SH-SY5Y (cell line): ENCODE measurements around the gene SCARB1.

Source experiments
- GATA2 ChIP-seq: IDR thresholded peaks from 2 replicates; pipeline ENCODE4 v1.6.1; 2011; ENCODE audit warnings: mild to moderate bottlenecking, low read depth, low read length
- GATA3 ChIP-seq: IDR thresholded peaks from 2 replicates; pipeline ENCODE4 v1.6.1; 2011; ENCODE audit warnings: low read depth, mild to moderate bottlenecking, low read length, moderate library complexity

The SCARB1 gene

GRCh38 chr12:124756760-124757159 is 106.9 kb downstream of the SCARB1 start:
- no peak for TF ChIP-seq GATA3
- no peak for TF ChIP-seq GATA2

DNA sequence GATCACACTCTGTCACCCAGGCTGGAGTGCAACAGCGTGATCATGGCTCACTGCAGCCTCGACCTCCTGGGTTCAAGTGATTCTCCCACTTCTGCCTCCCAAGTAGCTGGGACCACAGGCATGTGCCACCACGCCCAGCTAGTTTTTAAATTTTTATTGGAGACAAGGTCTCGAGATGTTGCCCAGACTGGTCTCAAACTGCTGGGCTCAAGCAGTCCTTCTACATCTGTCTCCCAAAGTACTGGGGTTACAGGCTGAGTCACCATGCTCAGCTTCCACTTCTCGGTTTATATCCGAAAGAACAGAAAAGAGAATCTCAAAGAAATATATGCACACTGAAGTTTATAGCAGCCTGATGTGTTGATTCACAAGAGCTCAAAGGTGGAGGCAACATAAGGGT is 107.5 kb downstream of the SCARB1 start:
- TF ChIP-seq GATA3: no peak
- no peak for TF ChIP-seq GATA2

- TF ChIP-seq GATA3 (no peak), GATA2 (no peak)
Observed at GRCh38 chr12:124755801-124756148, 107.9 kb downstream of the SCARB1 start.

GRCh38 chr12:124754949-124755800 is 108.5 kb downstream of the SCARB1 start:
- TF ChIP-seq GATA3: no peak
- TF ChIP-seq GATA2: no peak

DNA sequence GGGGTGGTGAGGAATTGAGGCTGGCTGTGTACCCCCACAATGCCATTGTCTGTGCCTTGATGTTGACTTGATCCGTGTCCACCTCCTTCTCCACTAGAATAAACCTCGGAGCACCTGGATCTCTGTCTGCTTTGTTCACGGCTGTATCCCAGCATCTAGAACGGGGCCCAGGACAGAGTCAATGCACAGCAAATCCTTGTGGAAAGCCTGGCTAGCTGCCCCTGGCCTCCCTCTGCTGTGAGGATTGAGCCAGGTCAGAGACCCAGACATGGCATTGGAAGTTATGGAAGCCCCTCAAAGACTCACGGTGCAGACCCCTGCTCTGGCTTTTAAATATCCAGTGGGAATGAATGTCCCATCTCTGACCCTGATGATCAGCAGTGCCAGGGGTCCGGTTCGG is 109.2 kb downstream of the SCARB1 start:
- TF ChIP-seq GATA3 (no peak), GATA2 (no peak)

DNA sequence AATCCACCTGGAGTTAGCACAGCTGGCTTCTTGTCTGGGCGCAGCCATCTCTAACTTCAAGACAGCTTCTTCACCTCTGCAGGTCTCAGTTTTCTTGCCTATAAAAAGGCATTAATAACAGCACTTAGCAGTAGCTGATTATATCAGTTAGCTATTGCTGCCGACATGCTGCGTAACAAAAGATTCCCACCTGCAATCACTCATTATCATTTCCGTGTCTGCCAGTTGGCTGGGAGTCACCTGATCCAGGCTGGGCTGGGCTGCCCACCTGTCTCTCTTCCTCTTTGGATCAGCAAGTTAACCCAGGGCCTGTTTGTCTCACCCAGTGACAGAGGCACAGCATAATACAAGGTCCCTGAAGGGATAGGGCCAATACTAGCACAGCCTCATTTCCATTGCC is 109.7 kb downstream of the SCARB1 start:
- no peak for TF ChIP-seq GATA3
- TF ChIP-seq GATA2: no peak

- TF ChIP-seq GATA2: no peak
- no peak for TF ChIP-seq GATA3
Observed at GRCh38 chr12:124753228-124753591, 110.5 kb downstream of the SCARB1 start.

GRCh38 chr12:124752437-124753227 is 111.0 kb downstream of the SCARB1 start:
- TF ChIP-seq GATA3 (no peak), GATA2 (no peak)

GRCh38 chr12:124751654-124752355 is 111.9 kb downstream of the SCARB1 start:
- TF ChIP-seq GATA2 (no peak), GATA3 (no peak)

DNA sequence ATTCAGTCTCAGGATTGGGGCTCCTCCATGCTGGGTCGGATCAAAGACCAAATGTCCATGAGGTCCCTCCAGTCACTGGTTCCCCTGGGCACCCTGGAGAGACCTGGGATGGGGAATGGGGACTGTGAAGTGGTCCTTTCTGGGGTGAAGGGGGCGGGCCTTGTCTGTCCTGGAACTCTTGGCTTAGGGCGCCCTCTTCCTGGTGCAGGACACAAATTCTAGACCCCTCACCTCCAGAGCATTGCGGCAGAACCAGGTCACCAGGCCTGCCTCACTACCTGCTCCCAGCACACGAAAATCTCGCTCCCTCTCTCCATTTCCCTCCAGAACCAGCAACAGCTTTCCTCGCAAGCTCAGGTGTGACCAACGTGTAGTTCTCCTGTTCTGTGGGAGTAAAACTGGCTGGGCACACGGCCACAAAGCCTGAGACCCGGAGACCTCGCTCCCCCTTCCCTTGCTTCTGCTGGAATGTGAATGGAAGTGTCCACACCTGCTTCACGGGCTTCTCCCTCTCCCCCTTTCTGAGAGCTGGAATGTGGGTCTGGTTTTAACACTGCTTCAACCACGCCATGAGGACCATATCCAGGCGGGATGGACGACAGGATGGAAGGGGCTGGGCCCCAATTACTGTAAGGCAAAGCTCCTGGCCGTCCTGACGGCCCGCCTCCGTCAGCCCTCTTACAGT is 112.7 kb downstream of the SCARB1 start:
- TF ChIP-seq GATA2 (no peak), GATA3 (no peak)

DNA sequence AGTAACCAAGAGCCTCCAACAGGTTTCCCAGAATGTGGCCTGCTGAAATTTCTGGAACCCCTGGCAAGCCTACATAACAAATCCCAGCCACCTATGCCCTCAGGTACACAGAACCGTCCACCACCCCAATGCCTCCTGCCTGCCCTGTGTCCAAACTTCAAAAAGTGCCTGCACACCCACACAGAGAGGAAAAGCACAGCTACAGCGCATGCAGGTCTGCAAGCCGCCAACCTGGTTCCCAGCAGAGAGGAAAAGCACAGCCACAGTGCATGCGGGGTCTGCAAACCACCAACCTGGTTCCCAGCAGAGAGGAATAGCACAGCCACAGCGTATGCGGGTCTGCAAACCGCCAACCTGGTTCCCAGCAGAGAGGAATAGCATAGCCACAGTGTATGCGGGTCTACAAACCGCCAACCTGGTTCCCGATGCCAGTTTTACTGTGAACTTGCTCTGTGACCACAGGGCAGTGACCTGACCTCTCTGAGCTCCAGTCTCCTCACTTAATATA is 113.5 kb downstream of the SCARB1 start:
- no peak for TF ChIP-seq GATA2
- TF ChIP-seq GATA3: no peak

DNA sequence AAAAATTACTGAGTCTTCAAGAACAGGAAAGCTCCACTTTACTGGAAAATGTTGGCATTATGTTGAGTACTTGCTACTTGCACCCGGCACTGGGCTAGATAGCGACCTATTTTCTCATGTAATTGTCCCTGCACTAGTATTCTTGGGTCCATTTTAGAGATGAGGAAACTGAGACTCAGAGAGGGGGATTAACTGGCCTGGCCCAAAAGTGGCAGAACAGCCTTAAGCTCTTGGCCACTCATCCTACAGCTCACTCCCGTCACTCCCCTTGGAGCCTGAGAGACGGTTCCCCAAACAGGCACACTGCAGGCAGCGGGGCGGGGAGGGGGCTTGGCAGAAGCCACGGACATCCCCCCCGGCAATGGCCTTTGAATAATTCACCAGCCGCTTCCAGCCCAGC is 113.9 kb downstream of the SCARB1 start:
- TF ChIP-seq GATA2 (no peak), GATA3 (no peak)

DNA sequence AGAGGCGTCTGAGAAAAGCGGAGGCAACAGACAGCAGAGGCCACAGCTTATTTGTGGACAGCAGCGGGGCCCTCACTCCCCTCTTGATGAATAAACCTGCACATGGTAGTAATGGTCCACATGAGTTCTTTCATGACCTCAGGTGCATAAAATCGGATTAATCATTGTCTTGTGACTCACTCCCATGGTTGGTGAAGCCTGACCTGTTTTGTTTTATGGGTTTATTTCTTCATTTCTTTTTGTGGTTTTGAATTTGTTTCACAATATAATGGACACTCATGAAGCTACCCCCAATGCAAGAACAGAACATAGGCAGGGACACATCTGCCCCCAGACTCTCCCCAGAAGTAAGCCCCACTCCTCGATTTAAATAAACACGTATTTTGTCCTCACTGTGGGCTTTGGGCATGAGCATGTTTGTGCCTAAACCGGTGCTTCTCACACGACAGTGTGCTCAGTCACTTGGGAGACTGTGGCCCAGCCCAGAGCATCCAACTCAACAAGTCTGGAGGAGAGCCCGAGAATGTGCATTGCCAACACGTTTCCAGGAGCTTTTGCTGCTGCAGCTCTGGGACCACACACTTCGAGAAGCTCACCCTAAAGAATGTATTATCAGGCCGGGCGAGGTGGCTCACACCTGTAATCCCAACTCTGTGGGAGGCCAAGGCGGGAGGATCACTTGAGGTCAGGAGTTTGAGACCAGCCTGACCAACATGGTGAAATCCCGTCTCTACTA is 116.1 kb downstream of the SCARB1 start:
- TF ChIP-seq GATA3 (no peak), GATA2 (no peak)
